Panc1 (cell line): ENCODE results near the gene RGMA. TPM values are rescaled to one million over a fixed set of nuclear protein-coding genes. Genes with fewer than 3 reads are reported as not detected.

ENCODE experiments used
- ATAC-seq: fragments of 200-7000 bp; cut with Tn5 transposase; 2 replicates; pipeline ENCODE4 v1.9.1; 2020; ENCODE audit warnings: mild to moderate bottlenecking, moderate library complexity
- BruUV-seq: library from RNA; stranded (reverse); fragments of 400-500 nt; replicated peaks from 2 replicates; lab custom pipeline; 2021; lab: Mats Ljungman, UMichigan
- CTCF ChIA-PET: fragments of 300-600 bp; sonication (Branson Sonifier 250); formaldehyde crosslinking; loops from one replicate; lab custom pipeline; 2022; ENCODE audit warnings: antibody characterized with exemption; lab: Charles Lee
- POLR2A ChIA-PET: fragments of 300-600 bp; sonication (Branson Sonifier 250); formaldehyde crosslinking; loops from one replicate; lab custom pipeline; 2022; ENCODE audit warnings: antibody characterized with exemption; lab: Charles Lee
- DNase-seq: peaks from one replicate; pipeline ENCODE4 v3.0.0-alpha.2; 2010; ENCODE audit warnings: low read depth, low spot score
- H3K27ac ChIP-seq: 2 replicates; pipeline ENCODE4 v1.5.1; 2011; ENCODE audit warnings: mild to moderate bottlenecking, low read length, inconsistent platforms
- H3K27me3 ChIP-seq: fragments of 200-500 bp; sonication (Bioruptor generic); 2 replicates; pipeline ENCODE4 v1.6.0; 2014; ENCODE audit warnings: low read length, inconsistent platforms; ENCODE audit not compliant: control insufficient read depth, insufficient read depth
- H3K36me3 ChIP-seq: fragments of 200-500 bp; sonication (Bioruptor generic); 2 replicates; pipeline ENCODE4 v1.5.1; 2014; ENCODE audit warnings: inconsistent platforms, mild to moderate bottlenecking, low read length, moderate library complexity; ENCODE audit not compliant: control insufficient read depth, insufficient read depth
- H3K4me1 ChIP-seq: 2 replicates; pipeline ENCODE4 v1.5.1; 2011; ENCODE audit warnings: inconsistent platforms, mild to moderate bottlenecking, low read length, moderate library complexity; ENCODE audit not compliant: control insufficient read depth, insufficient read depth
- H3K4me3 ChIP-seq, 2 experiments: 2 replicates each; pipeline ENCODE4 v1.5.1; 2011 to 2012; ENCODE audit warnings: low read depth in 2 of 2, low read length in 2 of 2, mild to moderate bottlenecking in 2 of 2, inconsistent platforms in 1 of 2, moderate library complexity in 1 of 2
- H3K9me3 ChIP-seq: fragments of 200-500 bp; sonication (Bioruptor generic); 2 replicates; pipeline ENCODE4 v1.5.1; 2014; ENCODE audit warnings: low read depth, mild to moderate bottlenecking, inconsistent platforms, low read length, moderate library complexity; ENCODE audit not compliant: control insufficient read depth, insufficient read depth
- POLR2AphosphoS5 ChIP-seq: IDR thresholded peaks from 2 replicates; pipeline ENCODE4 v1.6.1; 2012; ENCODE audit warnings: mild to moderate bottlenecking, low read depth, low read length, moderate library complexity
- SIN3A ChIP-seq: IDR thresholded peaks from 2 replicates; pipeline ENCODE4 v1.6.1; 2012; ENCODE audit warnings: low read depth, mild to moderate bottlenecking, low read length, moderate library complexity, borderline replicate concordance; ENCODE audit not compliant: insufficient read depth
- TCF7L2 ChIP-seq: IDR thresholded peaks from 2 replicates; pipeline ENCODE4 v1.6.1; 2011; ENCODE audit warnings: mild to moderate bottlenecking, low read depth, low read length, inconsistent platforms
- in situ Hi-C: cut with HindIII; loops from 2 replicates; pipeline ENCODE4 v1.10.0; 2016; ENCODE audit warnings: low sequenced_read_pairs, low pct_unique_long_range_greater_than_20kb
- intact Hi-C: fragments of 100-400 bp; cut with micrococcal nuclease; formaldehyde crosslinking; loops from one replicate; pipeline ENCODE4 v1.10.0; 2022; ENCODE audit not compliant: unreplicated experiment
- total RNA-seq: library from RNA; stranded (reverse); gene quantifications from one replicate; pipeline ENCODE4 v1.2.1, GENCODE V29; 2021; ENCODE audit not compliant: unreplicated experiment
- TF ChIP-seq, protein P1 (sequence below): fragments of 450-650 bp; IDR thresholded peaks from 2 replicates; pipeline ENCODE4 v1.5.1; 2017; ENCODE audit warnings: mild to moderate bottlenecking
- TF ChIP-seq, protein P2 (sequence below), 2 experiments: IDR thresholded peaks; 2 replicates each; pipeline ENCODE4 v1.6.1; 2011 to 2012; ENCODE audit warnings: low read depth in 2 of 2, control low read depth in 1 of 2, low read length in 1 of 2, mild to moderate bottlenecking in 1 of 2, moderate library complexity in 1 of 2; ENCODE audit not compliant: insufficient read depth in 1 of 2

Gene RGMA
- total RNA-seq, 1 experiment from 2014 or later: 0.62 TPM

DNA sequence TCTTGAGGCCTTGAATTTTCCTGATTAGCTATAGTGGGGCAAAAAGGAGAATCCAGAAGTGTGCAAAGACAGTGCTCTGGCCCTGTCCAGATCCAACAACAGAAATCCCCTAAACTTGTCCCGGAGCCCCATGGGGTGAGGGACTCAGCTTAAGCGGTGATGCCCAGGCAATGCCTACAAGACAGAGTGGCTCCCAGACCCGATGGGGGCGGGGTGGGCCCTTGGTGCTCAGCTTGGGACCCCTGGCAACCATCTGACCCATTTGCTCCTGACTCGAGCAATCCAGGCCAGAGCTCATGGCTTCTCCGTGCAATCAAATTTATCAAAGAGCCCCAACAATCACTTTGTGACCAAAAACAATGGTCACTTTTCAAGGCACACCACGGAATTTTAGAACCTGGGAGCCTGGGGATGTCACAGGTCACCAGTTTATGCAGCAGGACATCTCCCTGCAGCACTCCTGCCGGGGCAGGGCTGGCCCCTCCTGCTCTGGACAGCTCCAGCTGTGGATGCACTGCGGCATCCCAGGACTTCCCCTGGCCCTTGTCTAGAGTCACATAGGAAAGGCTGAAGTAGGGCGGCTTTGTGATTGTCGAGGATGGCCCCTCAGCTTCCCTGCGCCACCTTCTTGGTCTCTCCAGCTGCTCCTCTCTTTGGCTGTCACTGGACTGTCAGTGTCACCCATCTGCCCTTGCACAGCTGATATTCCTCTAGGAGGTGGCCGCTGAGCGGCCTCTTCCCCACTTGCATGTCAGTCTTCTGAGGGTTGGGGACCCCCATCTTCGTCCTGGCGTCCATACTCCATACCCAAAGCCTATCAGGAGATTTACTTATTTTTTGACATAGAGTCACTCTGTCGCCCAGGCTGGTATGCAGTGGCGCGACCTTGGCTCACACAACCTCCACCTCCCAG lies 28.4 kb downstream of the RGMA start:
- no TSS peak for BruUV-seq
- ATAC-seq (no peak), DNase-seq (no peak)
- no peaks in the 10 kb centered on the region for H3K36me3 ChIP-seq
- no peak overlapping the region for H3K27ac ChIP-seq
- no peaks in the 10 kb centered on the region; the same call in 1 of the 2 replicates for H3K27me3 ChIP-seq
- TF ChIP-seq, protein P1, sequence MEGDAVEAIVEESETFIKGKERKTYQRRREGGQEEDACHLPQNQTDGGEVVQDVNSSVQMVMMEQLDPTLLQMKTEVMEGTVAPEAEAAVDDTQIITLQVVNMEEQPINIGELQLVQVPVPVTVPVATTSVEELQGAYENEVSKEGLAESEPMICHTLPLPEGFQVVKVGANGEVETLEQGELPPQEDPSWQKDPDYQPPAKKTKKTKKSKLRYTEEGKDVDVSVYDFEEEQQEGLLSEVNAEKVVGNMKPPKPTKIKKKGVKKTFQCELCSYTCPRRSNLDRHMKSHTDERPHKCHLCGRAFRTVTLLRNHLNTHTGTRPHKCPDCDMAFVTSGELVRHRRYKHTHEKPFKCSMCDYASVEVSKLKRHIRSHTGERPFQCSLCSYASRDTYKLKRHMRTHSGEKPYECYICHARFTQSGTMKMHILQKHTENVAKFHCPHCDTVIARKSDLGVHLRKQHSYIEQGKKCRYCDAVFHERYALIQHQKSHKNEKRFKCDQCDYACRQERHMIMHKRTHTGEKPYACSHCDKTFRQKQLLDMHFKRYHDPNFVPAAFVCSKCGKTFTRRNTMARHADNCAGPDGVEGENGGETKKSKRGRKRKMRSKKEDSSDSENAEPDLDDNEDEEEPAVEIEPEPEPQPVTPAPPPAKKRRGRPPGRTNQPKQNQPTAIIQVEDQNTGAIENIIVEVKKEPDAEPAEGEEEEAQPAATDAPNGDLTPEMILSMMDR: no peak
- TF ChIP-seq, protein P2, sequence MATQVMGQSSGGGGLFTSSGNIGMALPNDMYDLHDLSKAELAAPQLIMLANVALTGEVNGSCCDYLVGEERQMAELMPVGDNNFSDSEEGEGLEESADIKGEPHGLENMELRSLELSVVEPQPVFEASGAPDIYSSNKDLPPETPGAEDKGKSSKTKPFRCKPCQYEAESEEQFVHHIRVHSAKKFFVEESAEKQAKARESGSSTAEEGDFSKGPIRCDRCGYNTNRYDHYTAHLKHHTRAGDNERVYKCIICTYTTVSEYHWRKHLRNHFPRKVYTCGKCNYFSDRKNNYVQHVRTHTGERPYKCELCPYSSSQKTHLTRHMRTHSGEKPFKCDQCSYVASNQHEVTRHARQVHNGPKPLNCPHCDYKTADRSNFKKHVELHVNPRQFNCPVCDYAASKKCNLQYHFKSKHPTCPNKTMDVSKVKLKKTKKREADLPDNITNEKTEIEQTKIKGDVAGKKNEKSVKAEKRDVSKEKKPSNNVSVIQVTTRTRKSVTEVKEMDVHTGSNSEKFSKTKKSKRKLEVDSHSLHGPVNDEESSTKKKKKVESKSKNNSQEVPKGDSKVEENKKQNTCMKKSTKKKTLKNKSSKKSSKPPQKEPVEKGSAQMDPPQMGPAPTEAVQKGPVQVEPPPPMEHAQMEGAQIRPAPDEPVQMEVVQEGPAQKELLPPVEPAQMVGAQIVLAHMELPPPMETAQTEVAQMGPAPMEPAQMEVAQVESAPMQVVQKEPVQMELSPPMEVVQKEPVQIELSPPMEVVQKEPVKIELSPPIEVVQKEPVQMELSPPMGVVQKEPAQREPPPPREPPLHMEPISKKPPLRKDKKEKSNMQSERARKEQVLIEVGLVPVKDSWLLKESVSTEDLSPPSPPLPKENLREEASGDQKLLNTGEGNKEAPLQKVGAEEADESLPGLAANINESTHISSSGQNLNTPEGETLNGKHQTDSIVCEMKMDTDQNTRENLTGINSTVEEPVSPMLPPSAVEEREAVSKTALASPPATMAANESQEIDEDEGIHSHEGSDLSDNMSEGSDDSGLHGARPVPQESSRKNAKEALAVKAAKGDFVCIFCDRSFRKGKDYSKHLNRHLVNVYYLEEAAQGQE (IDR thresholded peaks at IDR 0.05; ENCODE audit: insufficient read depth in 1 of 2, low read depth in 2 of 2, low read length in 1 of 2): no peak
- ChIA-PET POLR2A (no interaction called here), CTCF (interaction anchor here (0.7 kb wide), 1 partner anchor 1060 kb away, joined by 3 read pairs; no protein-coding TSS in a partner anchor)
- intact Hi-C loops: no loop called here
- in situ Hi-C loops: no loop called here
- H3K9me3 ChIP-seq: no peaks in the 10 kb centered on the region
- H3K4me1 ChIP-seq: no peaks in the 10 kb centered on the region; the same call in 1 of the 2 replicates
- H3K4me3 ChIP-seq: no peak overlapping the region

DNA sequence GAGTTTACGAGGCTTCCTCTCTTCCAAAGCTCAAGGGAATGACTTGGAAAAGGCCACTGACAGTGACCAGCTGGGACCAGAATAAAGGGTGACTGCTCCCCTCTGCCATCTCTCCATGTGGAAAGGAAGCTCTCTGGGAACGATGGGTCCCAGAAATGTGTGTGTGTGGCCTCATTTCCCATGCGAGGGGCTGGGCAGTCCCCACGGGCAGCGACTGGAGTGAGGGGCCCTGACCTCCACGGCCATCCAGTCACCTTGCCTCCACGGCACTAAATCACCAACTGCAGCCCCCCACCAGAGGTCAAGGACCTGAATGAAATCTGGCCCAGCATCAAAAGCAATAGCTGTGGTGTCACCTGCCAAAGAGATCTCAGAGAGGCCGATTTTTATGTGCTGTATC lies 29.6 kb downstream of the RGMA start:
- no peaks in the 10 kb centered on the region; the same call in 1 of the 2 replicates for H3K27me3 ChIP-seq
- no peak overlapping the region for H3K27ac ChIP-seq
- TF ChIP-seq, protein P1: no peak
- TF ChIP-seq SIN3A: no peak
- TF ChIP-seq, protein P2 (IDR thresholded peaks at IDR 0.05; ENCODE audit: insufficient read depth in 1 of 2, low read depth in 2 of 2, low read length in 1 of 2): no peak
- no peak for TF ChIP-seq POLR2AphosphoS5
- no peak for TF ChIP-seq TCF7L2
- ChIA-PET POLR2A (no interaction called here), CTCF (no interaction called here)
- no peaks in the 10 kb centered on the region for H3K9me3 ChIP-seq
- in situ Hi-C loops: no loop called here
- no peaks in the 10 kb centered on the region for H3K36me3 ChIP-seq
- BruUV-seq: no TSS peak
- no peak overlapping the region for H3K4me3 ChIP-seq
- intact Hi-C loops: no loop called here
- H3K4me1 ChIP-seq: no peaks in the 10 kb centered on the region; the same call in 1 of the 2 replicates
- no peak for ATAC-seq
- no peak for DNase-seq
